GM21515 (cell line): ENCODE results near the gene LEPROT.
"Not testable (repeated sequence)": the region's sequence is repeated elsewhere in the genome, so short reads cannot be mapped to it uniquely, and the experiment has no call there.

Experiments used
- ATAC-seq: cut with Tn5 transposase; IDR thresholded peaks from one replicate; pipeline ENCODE4 v1.9.1; 2021; ENCODE audit not compliant: unreplicated experiment

The LEPROT gene, protein sequence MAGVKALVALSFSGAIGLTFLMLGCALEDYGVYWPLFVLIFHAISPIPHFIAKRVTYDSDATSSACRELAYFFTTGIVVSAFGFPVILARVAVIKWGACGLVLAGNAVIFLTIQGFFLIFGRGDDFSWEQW

GRCh38 chr1:65420590-65421350 is at the start of gene LEPROT, which contains the start of gene LEPR:
Gene LEPROT, plus strand, starts transcription at chr1:65420668. Its CDS starts 57 bp downstream, at chr1:65420725.
Gene LEPR, plus strand, starts transcription at chr1:65420668. Its CDS starts 144,898 bp downstream, at chr1:65565566.
- ATAC-seq = no peak

DNA sequence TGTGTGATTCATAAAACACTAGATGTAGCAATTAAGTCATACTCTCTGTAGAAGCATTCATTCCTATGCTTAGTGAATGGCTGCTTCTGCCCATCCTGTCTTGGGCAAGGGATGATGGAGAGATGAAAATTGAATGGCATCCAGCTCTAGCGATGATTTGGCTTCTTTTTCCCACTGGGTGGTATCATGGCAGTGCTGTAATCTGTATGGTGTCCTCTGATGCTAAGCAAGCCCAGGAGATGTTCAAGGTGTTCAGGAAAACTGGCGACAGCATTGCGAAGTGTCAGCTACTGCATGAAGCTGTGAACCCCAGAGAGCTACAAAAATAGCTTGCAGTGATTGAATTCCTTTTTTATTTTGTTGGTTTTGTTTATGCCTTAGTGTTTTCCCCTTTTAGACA is 48.9 kb upstream of the LEPROT start:
- no peak for ATAC-seq

- no peak for ATAC-seq
Measured at GRCh38 chr1:65372557-65372956, 47.9 kb upstream of the LEPROT start.

GRCh38 chr1:65377496-65378246 is 42.8 kb upstream of the LEPROT start:
- no peak for ATAC-seq

- ATAC-seq = no peak
Measured at GRCh38 chr1:65378247-65378946, 42.1 kb upstream of the LEPROT start.

DNA sequence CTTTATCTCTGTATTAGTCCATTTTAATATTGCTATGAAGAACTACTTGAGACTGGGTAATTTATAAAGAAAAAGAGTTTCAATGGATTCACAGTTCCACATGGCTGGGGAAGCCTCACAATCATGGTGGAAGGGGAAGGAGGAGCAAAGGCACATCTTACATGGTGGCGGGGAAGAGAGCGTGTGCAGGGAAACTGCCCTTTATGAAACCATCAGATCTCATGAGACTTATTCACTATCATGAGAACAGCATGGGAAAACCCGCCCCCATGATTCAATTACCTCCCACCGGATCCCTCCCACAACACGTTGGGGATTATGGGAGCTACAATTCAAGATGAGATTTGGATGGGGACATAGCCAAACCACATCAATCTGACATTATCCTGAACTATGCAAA is 36.0 kb upstream of the LEPROT start:
- ATAC-seq = not testable (repeated sequence)

GRCh38 chr1:65386439-65386838 is 34.0 kb upstream of the LEPROT start:
- ATAC-seq = no peak

- ATAC-seq = no peak
Measured at GRCh38 chr1:65387821-65388220, 32.6 kb upstream of the LEPROT start.

GRCh38 chr1:65388908-65389695 is 31.4 kb upstream of the LEPROT start:
- ATAC-seq = no peak

DNA sequence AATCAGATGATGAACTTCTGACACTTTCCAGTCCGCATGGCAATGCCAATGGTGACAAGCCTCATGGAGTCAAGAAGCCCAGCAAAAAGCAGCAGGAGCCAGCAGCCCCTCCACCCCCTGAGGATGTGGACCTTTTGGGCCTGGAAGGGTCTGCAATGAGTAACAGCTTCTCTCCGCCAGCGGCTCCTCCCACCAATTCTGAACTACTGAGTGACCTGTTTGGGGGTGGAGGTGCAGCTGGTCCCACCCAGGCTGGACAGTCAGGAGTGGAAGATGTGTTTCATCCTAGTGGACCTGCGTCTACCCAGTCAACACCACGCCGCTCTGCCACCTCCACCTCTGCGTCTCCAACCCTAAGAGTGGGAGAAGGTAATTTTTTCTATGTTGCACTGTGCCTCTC is 28.0 kb upstream of the LEPROT start:
- no peak for ATAC-seq

- peak; percentile 86 for ATAC-seq
Measured at GRCh38 chr1:65393347-65393746, 27.1 kb upstream of the LEPROT start.

DNA sequence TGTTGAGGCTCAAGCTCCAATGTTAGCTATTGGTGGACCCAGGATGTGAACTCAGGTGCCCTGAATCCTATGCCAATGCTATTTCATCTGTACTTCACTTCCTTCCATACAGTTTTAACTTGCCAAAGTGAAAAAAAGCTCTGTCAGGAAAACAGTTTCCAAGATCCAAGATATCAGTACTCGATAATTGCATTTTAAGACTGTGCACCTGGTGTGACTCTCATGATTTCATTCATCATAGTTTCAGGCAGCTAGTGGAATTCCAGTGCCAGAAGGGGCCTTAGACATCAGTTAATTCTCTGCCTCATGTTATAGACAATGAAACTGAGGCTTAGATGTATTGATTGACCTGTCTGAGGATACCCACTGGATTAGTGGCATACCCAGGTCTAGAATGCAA is 26.5 kb upstream of the LEPROT start:
- no peak for ATAC-seq

DNA sequence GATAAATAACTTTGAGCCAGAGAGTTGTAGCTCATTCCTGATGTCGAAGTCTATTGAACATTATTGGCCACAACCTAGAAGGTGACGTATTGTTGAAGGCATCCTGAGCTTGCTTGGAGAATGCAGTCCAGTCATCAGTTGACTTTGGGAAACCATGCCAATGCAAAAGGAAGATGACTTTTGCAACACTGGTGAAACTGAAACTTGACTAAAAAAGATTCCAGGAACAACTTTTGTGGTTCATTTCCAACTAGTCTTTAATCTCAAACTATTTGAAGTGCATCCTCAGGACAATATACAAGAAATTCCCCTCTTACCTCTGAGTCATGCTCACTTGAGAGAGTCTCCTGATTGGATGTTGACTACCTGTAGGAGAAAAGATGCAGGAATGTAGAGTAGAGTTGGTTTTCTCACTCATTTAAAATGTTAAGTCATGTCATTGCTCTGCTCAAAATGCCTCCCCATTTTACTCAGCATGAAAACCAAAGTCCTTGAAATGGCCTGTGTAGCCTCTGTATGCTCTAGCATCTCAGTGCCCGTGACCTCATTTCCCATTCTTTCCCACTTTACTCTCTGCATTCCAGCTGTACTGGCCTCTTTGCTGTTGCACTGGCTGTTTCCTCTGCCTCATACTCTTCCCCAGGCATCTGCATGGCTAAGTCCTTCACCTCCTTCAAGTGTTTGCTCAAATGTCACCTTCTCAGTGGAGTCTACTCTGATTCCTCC is 24.4 kb upstream of the LEPROT start:
- ATAC-seq = no peak

- no peak for ATAC-seq
Measured at GRCh38 chr1:65398083-65398482, 22.4 kb upstream of the LEPROT start.

GRCh38 chr1:65399003-65399402 is 21.5 kb upstream of the LEPROT start:
- ATAC-seq = no peak

DNA sequence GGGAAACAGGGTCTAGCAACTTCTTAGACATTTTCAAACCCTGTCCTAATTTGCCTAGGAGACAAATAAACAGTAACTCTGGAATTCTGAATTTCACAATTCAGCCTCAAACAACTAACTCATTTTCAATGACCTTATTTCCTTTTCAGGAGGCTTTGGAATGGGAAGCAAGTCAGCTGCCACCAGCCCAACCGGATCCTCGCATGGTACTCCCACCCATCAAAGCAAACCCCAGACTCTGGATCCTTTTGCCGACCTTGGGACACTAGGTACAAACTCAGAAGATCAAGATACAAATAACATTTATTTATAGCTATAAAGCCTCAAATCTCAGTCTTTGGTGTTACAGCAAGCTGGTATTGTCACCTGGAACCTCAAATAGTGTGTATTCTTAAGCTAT is 18.9 kb upstream of the LEPROT start:
- no peak for ATAC-seq

DNA sequence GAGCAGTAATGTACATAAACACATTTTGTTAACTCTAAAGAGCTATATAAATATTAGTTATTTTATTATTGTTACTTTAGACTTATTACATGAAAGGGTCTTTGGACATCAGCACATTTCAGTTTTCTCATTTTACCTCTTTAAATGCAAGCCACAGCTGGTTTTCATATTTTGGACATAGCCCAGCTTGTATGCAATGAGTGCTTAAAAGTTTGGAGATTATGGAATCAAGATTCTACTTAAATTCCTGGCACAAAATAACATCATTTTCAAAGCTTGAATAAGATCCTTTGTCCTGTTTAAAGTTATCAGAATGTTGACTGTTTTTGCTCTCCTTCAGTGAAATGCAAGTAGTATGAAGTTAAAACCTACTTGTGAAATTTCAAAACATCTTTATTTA is 15.5 kb upstream of the LEPROT start:
- ATAC-seq = no peak

GRCh38 chr1:65407877-65408276 is 12.6 kb upstream of the LEPROT start:
- ATAC-seq = no peak

DNA sequence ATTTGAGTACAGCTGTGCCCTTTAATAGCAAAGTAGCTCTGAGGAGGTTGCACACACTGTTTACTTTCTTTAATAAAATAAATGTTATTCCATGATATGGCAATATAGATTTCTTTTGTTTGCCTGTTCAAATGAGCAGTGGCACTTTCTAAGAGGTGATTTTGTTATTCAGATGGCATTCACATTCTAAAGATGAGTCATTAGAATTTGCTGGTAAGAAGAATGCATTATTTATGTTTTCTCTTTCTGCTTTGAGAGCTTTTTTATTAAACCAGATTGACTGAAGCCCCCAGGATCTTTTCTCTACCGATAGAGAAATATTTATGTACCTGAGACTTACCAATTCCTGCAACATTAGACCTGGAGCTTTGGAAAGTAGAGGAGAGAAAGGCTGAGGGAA is 11.2 kb upstream of the LEPROT start:
- ATAC-seq = no peak

- no peak for ATAC-seq
Measured at GRCh38 chr1:65409816-65410326, 10.6 kb upstream of the LEPROT start.
